GM04503 (cell line): Measurements from ENCODE around the gene BCO1.

Source experiments
- DNase-seq: peaks from one replicate; pipeline ENCODE4 v3.0.0-alpha.2; 2012; ENCODE audit warnings: low read depth

BCO1 gene

DNA sequence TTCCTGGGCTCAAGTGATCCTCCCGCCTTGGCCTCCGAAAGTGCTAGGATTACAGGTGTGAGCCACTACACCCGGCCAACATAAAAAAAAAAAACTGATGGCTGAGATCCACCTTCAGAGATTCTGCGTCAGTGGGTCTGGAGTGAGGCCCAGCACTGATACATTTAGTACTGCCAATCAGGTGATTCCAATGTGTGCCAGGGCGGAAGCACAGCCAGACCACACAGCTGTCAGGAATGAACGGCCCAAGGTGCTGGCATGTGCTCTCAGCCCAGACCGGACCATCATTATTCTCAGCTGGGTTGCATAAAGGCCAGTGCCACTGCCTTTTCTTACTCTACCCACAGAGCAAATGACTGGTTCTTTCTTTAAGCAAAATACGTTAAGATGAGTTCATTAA is 1.2 kb upstream of the BCO1 start:
- no peak for DNase-seq

DNA sequence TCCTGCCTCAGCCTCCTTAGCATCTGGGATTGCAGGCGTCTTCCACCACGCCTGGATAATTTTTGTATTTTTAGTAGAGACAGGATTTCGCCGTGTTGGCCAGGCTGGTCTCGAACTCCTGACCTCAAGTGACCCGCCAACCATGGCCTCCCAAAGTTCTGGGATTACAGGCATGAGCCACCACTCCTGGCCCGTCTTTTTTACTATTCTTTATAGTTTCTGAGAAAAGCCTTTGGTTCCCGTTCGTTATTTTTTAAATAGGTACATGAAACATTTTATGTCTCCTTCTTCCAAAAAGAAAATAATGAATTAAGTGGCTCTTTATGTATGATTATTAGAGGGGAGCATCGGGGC is 570 bp upstream of the BCO1 start:
- no peak for DNase-seq

DNA sequence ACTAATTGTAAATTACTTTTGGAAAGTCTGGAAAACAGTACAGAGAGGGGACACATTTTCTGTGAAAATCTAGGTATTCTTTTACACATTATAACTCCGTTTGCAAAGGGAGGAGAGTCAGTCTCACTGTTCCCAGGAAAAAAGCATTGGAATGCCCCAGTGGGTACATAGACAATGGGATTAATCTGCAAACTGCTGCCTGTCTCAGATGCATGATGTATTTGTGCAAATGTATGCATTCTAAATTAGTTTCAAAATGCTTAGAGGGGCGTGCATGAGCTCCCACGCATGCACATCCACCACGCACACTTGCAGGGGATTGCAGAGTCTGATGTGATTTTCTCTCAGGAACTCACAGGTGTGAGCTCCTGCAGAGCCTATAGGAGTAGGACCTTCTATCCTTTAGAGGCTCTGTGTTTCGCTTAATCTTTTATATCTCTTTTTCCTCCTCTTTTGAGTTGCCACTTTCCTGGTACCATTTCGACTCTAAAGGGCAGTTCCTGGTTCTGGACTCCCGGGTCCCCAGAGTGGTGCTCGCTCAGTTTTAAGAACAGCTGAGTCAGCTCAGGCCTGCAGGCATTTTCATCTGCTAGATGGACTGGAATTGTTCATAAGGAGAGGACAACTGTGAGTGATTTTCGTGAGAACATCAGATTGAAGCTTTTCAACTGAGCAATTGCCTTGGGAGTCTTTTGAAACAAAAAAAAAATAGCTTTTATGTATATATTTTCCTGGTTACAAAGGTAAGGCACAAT is 1.1 kb downstream of the BCO1 start:
- DNase-seq, result no peak

DNA sequence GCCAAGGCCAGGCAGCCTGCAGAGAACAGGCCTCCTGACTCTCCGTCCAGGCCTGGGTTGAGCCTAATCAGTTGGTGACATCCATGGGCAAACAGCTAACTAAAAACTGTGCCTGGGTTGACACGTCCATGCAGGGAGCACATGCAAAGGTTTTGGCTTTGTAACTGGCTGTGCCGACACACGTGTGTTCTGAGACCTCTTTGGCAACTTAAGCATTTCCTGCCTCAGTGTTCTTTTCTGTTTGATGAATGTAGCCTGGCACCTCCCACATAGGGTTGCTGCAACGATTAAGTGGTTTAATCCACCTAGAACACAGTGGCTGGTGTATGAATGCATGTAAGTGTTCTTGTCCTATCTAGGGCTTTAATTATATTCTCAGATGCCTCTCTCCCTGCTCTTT is 3.2 kb downstream of the BCO1 start:
- no peak for DNase-seq

DNA sequence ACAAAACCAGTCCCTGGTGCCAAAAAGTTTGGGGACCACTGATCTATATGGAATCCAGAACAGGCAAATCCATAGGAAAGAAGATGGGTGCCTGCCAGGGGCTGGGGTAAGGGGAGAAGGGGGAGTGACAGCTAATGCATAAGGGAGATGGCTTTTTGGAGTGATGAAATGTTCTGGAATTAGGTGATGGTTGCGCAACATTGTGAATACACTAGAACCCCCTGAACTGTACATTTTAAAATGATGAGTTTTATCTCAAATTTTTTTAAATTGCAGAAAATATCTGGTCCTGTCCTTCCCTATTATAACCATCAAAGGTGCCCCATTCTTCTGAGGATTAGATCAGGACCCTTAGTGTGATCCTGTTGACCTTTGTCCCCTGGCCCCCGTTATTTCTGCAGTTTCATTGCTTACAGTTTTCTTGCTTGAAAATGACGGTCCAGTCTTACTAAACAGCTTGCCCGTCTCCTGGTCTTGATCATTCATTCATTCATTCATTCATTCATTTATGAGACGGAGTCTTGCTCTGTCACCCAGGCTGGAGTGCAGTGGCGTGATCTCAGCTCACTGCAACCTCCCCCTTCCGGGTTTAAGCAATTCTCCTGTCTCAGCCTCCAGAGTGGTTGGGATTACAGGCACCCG is 4.6 kb downstream of the BCO1 start:
- no peak for DNase-seq

DNA sequence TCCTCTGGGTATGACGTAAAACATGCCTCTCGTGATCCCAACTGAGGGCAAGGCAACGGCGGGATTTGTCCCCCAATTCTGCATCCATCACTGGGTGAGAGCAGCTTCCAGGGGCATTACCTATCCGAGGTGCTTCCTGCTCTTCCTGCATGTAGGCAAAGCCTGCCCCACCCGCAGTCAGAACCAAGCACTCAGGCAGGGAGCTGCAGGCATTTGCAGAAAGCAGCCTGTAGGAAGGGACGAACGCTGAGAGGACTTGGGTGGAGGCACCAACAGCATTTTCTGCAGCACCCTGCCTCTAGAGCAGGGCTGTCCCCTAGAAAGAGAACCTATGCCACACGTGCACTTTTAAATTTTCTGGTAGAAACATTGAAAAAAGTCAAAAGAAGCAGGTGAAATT is 5.5 kb downstream of the BCO1 start:
- no peak for DNase-seq

DNA sequence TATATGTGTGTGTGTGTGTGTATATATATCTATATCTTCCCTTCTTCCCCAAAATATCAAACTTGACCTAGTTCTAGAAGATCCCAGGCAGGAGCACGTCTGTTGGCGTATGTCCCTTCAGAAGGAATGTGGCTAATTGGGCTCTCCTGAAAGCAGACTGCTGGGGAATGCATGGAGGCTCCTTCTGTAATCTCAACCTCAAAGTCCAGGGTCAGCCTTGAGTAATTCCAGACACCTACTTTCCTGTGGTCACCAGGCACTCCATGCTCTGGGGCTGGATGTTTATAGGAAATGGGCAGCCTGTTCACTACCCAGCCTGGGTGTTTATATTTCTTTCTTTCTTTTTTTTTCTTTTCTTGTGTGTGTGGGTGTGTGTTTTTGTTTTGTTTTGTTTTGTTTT is 13.4 kb downstream of the BCO1 start:
- peak; percentile 11 for DNase-seq

DNA sequence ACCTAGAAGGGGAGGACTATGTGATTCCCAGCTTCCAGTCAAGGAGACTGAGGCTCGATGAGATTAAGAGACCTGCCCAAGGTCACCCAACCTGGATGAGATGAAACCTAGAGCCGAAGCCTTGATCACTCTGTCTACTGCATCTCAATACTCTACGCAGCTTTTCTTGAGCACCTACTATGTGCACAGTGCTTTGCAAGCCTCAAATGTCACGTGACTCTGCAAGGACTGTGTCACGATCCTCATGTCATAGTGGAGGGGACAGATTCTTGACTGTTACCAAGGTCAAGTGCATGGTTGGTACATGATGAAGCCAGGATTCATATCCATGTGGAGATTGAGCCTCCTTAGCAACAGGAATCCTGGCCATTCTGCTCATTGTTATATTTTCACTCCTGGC is 14.7 kb downstream of the BCO1 start:
- no peak for DNase-seq

DNA sequence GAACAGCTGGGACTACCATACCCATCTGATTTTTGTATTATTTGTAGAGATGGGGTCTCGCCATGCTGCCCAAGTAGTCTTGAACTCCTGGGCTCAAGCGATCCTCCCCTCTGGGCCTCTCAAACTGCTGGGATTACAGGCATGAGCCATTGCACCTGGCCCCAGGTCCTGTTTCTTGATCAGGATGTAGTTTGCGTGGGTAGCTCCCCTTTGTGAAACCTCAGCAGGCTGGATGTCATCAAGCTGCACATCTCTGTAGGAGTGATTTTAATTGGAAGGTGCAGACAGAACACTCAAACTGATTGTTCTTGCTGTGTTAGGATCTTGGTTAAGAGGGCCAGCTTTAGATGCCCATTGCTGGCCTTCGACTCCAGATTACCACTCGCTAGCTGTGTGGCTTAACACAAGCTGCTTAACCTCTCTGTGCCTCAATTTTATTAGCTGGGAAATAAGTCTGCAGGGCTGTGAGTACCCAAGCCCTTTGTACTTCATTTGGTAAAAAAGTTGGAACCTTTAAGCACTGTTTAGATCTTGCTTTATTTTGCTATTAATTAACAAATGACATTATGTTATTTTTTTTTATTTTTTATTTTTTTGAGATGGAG is 16.5 kb downstream of the BCO1 start:
- DNase-seq, result no peak

DNA sequence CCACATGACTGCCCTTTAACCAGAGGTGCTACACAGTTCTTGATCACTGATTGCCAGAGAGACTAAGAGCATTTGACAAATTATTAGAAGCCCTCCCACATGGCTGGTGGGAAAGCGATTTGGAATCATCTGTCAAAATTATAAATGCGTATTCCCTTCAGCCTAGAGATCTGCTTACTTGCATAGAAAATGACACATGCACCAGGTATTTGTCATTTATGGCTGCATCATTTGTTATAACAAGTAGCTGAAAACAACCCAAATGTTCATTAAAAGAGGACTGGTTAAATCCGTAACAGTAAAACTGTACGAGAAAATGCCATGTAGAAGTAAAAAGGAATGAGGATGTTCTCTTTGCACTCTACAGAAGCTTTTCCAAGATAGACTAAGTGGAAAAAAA is 21.4 kb downstream of the BCO1 start:
- DNase-seq, result no peak

DNA sequence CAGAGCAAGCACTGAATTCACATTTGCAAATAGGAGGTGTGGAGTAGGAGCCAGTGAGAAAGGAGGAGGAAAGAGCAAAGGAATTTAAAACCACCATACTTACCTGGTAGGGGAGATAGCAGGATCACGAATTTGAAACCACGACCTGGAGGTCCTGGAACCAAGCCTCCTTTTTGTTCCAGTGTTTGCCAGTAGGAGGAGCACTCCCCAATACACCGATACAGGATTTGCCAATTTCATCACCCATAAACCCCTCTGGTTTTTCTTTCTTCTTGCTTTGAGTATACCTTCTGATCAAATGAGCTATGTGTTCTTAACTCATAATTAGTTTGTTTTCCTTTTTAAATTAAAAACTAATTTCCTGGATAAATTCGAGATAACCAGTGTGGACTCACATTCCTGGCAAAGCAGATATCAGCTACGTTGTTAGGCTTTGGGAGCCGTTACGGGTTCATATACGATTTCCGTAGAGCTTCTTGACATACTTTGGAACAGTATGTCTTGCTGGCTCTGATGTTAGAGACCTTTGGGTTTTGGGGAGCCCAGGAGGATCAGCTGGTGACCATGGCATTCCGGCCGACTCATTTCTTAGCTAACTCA is 22.7 kb downstream of the BCO1 start:
- no peak for DNase-seq

DNA sequence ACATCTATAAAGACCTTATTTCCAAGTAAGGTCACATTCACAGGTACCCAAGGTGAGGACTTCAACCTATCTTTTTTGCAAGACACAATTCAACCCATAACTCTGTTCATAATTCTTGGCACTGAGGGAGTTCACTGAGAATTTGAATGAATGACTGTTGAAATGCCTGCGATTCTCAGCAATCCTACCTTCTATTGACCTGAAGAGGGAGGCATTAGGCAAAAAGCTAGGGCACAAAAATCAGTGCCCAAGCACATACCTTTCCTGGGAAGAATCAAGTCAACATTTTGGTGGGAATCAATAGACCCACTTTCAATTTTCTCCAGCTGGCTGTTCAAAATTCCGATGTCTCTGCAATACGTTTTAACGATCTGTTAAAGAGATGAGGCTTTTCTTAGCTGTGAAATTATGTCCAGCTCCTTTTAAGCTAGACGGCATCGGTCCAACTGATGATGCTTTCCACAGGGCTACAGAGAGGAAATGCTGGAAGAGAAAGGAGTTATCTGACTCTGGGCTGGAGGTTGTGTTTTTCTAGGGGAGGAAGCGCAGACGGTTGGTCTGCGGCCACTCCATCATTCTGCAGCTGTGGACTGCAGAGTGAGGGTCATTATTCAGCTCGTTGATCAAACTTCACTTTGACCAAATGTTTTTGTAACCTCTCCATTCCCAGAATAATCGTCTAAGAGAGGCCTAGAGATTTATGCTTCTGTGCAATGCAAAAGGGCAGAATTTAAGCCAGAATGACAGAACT is 25.2 kb downstream of the BCO1 start:
- no peak for DNase-seq

DNA sequence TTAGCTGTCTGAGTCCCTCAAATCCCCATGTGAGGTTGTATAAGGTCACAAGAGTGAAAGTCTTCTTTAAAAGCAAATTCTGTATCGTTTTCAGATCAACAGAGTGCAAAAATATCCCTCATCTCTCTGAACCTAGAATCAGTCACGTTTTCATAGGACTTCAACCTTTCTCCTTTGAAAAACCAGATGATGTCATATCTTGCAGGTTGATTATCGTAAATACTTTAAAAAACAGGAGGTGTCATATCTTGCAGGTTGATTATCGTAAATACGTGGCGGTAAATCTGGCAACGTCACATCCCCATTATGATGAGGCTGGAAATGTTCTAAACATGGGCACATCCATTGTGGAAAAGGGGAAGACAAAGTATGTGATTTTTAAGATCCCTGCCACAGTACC is 25.9 kb downstream of the BCO1 start:
- no peak for DNase-seq

DNA sequence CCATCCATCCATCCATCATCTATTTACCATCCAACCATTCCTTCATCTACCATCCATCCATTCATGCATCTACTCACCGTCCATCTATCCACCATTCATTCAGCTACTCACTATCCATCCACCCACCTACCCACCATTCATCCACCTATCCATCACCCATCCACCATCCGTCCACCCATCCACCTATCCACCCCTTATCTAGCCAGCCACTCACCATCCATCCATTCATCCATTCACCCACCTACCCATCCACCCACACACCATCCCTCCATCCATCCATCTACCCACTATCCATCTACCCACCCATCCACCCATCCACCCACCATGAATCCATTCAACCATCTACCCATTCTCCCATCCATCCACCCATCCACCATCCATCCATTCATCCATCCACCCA is 26.6 kb downstream of the BCO1 start:
- DNase-seq, result no peak

DNA sequence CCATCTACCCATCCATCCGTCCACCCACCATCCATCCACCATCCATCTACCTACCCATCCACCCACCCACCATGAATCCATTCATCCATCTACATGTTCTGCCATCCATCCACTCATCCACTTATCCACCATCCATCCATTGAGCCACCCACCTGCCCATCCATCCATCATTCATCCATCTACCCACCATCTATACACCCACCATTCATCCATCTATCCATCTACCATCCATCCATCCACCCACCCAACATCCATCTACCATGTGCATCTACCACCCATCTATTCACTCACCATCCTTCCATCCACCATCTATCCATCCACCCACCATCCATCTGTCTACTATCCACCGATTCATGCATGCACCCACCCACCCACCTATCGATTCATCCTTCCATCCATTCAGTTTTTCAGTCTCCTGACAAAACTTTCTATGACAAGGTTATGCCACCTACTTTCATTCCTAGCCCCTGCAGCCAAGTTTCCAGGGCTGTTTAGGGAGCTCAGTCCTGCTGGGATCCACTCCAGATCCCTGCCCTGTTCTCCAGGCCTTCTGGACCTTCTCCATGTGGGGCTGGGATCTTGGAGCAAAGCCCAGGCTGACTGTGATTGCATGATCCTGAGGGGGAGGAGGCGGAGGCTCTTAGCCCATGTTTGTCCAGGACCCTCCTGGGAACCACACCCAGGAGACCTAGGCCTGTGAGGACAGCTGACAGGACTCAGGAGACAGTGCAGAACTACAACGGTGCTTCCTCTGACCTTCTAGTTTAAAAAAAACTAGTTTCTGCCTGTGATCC is 27.4 kb downstream of the BCO1 start:
- DNase-seq, result peak; percentile 30

DNA sequence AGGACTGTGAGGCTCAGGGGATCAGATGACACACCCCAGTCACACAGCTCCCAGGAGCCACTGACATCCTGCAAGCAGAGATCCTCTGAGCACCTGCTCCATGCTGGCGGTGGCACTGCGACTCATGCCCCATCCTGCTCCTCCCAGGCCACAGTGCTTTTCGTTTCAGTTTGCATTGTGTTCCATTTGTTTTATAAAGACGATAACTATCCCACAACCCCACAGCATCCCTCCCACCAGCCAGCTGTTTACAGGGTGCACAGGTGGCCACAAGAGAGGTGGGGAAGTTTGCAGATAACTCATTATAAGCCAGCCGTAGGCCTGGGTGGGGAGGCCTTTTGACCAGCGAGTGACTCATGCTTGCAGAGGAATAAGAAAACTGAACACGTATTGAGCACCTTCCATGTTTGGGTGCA is 28.2 kb downstream of the BCO1 start:
- DNase-seq, result no peak

DNA sequence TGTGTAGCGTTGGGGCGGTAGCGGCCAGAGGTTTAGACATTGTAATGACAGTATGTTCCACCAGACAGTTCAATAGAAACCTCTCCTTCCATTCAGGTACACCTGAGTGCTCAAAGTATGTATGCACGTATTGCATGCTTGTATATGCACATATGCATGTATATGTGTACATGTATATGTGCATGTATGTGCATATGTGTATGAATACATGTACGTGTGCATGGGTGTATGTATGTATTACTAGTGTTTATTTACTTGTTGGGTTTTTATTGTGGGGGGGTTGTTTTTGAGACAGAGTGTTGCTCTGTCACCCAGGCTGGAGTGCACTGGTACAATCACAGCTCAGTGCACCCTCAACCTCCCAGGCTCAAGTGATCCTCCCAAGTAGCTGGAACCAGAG is 30.0 kb downstream of the BCO1 start:
- no peak for DNase-seq

DNA sequence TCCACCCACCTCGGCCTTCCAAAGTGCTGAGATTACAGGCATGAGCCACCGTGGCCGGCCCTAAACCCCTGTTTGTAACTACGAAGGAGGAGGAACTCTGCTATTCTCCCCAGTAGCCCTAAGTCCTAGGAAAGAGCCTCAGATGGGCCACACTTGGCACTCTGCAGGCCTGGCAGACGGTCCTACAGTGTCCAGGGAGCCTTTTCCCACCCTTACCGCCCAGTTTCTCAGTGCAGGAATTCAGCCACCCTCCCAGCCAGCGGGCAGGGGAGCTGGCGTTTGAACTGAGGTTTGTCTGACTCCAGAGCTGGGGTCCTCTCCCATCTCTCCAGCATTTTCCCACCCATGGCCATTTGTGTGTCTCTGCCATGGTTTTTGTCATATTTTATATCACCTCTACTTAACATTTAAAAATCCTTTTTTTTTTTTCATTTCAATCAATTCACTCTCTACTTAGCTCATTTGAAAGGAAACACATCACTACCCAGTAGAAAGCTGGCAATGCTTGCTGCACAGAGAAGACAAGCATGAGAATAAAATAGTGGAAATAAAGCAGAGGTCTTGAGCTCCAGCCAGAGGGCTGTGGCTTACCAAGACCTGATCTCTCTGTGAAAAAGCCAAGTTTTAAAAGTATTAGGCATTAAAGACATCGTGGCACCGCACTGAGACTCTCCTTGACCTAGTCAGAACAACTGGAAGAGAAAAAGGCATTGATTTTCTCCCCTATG is 34.9 kb downstream of the BCO1 start:
- DNase-seq, result no peak

DNA sequence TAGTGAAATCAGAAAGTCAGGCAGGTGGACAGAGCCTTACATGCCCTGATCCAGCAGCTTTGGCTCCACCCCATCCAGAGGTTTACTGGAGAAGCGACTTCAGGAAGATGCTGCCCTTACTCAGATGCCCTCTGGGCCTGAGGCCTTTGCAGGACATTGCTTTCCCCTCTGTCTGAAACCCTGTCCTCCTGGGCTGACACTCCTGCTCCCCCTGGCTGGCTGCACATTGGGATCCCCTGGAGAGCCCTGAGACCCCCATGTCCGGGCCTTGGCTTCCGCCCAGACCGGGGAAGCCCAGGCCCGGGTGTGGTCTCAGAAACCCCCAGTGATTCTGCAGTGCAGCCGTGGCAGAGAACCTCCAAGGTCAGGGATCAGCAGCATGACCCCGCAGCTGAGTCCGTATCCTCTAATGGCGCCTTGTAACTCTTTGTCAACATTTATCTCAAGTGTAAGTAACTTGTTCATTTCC is 36.6 kb downstream of the BCO1 start:
- no peak for DNase-seq

DNA sequence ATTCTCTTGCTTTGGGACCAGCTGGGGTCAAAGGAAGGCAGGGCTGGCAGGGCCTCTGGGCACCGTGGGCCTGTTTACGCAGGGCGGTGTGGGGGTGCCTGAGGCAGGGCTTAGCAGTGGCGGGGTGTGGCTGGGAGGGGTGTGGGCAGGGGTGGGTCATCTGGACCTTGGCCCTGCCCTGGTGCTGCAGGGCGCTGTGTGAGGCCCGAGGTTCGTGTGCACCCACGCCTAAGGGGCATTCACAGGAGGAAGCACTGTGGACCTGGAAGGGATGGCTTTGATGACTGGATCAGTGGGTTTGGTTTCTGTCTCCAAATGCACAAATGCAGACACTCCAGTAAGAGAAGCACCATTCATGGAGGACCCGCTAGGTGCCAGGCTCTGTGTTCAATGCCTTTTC is 37.3 kb downstream of the BCO1 start:
- no peak for DNase-seq

DNA sequence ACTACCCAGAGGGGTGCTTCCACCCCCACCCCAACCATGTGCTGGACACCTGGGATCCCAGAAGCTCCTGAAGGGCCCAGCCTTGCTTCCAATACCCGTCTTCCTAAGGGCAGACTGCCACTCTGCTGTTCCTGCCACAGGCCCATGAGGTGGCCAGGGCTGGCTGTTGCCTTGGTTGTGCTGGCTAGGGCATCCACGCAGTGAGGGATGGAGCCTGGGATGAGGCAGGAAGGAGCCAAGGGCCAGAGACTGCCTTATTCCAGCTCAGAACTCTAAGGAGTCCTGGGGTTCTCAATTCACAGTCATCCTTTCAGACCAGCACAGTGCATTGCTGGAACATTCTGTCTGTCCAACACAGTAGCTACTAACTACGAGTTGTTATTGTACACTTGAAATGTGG is 37.8 kb downstream of the BCO1 start:
- DNase-seq, result no peak
